Activated CD8-positive, alpha-beta memory T cell treated with anti-CD3 and anti-CD28 coated beads for 24 hours (primary cell): ENCODE data around the gene UBE2Z.
"Not testable (repeated sequence)": the region's sequence is repeated elsewhere in the genome, so short reads cannot be mapped to it uniquely, and the experiment has no call there.

Experiments
- DNase-seq: peaks from one replicate; pipeline ENCODE4 v3.0.0-alpha.2; 2020

UBE2Z gene

DNA sequence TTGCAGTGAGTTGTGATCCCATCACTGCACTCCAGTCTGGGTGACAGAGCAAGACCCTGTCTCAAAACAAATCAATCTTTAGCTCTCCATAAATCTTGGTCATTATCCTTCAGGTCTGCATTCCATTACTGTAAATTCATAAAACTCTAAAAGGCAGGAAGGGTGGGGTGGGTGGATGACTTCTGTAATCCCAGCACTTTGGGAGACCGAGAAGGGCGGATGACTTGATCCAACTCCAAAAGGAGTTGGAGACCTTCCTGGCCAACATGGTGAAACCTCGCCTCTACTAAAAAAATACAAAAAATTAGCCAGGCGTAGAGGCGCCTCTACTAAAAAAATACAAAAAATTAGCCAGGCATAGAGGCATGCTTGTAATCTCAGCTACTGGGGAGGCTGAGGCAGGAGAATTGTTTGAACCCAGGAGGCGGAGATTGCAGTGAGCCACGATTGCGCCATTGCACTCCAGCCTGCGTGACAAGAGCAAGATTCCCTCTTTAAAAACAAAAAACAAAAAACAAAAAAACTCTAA is 2.2 kb upstream of the UBE2Z start:
- DNase-seq = no peak

- DNase-seq = no peak
Observed at GRCh38 chr17:48907713-48908046, 527 bp upstream of the UBE2Z start.

GRCh38 chr17:48908853-48909394 is 717 bp downstream of the UBE2Z start:
- DNase-seq = peak; percentile 96

DNA sequence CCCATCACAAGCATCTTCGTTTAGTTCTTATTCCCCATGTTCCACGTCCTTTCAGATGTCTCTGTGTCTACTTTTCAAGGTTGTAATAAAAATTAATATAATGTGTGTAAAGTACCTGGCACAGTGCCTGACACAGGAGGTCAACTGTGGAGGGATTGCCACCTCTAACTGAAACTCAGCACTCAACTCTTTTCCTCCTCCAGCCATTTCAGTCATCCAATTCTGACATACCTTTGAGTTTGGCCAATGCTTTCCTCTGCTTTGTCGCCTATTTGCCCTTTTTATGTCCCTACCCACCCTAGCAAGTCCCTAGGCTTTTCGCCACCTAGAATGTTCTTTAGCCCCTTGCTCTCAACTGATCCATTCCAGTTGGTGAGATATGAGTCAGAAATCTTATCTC is 1.6 kb downstream of the UBE2Z start:
- no peak for DNase-seq

DNA sequence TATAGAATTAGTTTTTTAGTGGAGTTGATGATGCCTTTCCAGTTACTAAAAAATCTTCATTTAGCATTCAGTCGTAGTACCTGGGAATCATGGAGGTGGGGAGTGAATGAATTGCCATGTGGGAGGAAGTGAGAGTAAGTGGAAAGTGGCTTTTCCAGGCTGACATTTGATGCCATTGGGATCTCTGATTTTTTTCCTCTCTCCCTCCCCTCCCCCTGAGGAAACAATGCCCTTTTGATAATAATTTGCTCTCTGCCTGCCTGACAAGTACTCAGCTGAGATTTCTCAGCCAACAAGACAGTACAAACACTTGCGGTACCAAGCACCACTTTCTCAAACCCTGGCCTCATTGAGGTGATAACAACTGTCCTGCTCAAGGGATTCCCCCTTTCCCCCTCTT is 2.2 kb downstream of the UBE2Z start:
- no peak for DNase-seq

- no peak for DNase-seq
Observed at GRCh38 chr17:48912476-48912875, 4.3 kb downstream of the UBE2Z start.

DNA sequence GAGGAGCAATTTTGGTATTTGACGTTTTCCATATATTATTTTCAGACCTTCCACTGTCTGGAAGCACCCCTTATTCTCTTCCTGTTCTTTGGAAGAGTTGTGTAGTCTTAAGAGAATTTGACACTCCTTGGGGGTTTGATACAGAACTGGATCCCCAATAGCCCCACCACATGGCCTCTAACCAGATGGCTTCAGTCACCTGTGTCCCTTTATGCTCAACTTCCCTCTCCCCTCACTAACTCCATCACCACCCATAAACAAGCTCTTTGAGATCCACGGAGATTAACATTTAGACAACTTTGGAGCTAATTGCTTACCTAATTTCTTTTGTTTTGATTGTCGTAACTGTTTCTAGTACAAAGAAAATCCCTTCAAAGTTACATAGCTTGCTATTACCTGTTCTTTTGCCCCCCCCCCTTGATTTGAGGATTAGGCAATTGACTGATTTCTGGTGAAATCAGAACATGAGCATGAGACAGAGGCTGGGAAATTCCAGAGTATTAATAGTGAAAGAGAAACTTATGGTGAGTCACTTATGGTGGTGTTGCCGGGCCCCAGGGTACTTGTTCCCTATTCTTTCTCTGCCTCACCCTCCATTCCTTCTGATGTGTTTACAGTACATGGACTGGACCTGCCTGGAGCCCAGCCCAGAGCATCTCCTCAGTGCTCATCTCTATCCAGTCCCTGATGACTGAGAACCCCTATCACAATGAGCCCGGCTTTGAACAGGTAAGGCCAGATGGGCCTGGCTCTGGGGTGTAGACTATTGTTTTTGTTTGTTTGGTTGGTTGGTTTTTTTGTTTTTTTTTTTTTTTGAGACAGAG is 7.5 kb downstream of the UBE2Z start:
- DNase-seq = peak; percentile 84

DNA sequence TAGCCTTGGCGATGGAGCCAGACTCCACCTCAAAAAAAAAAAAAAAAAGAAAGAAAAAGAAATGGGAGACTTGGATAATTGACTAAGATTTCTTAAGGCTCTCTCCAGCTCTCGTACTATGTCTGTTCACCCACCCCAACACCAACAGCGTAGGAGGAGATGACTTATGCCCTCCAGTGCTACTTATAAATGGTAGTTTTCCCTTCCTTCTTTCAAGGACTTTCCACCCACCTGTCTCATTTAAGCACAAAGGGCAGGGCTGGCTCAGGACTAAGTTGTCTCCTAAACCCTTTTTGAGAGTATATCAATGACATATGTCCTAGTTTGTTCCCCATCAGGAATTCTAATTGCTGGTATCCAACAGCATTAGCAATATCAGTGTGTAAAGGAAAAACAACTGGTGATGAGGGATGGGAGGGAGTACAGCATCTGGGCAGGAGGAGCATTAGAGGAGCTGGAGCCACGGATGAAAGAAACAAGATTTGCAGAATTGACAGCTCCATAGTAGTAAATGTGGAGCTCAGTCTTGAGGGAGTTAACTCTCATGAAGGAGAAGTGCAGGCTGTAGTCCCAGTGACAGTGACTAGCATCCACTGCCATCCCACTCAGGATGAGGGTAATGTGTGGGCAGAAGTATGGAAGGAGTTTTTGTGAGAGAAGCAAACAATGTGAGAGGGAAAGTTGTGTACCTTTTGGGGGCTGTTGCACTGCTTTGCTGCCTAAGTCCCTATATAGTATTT is 17.2 kb downstream of the UBE2Z start:
- no peak for DNase-seq

DNA sequence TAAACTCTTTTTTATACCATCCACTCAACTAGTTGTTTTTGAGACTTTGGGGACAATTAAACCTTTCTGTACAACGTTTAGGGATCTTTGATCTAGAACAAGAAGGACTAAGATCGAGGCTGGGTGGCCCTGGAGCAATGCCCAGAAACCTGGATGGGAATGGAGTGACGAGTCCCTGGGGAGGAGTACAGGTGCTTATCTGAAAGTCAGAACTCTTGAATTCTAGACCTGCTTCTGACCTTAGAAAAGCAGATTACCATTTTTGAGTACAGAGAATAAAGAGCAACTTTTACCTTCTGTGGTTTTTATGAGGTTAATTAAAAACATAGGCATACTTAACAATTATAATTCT is 17.8 kb downstream of the UBE2Z start:
- DNase-seq = no peak

- no peak for DNase-seq
Observed at GRCh38 chr17:48927978-48928745, 20.0 kb downstream of the UBE2Z start.

- DNase-seq = no peak
Observed at GRCh38 chr17:48928876-48929811, 20.9 kb downstream of the UBE2Z start.

- no peak for DNase-seq
Observed at GRCh38 chr17:48929812-48930165, 21.6 kb downstream of the UBE2Z start.

GRCh38 chr17:48930435-48930873 is 22.2 kb downstream of the UBE2Z start:
- no peak for DNase-seq

GRCh38 chr17:48933035-48933434 is 24.8 kb downstream of the UBE2Z start:
- DNase-seq = no peak

DNA sequence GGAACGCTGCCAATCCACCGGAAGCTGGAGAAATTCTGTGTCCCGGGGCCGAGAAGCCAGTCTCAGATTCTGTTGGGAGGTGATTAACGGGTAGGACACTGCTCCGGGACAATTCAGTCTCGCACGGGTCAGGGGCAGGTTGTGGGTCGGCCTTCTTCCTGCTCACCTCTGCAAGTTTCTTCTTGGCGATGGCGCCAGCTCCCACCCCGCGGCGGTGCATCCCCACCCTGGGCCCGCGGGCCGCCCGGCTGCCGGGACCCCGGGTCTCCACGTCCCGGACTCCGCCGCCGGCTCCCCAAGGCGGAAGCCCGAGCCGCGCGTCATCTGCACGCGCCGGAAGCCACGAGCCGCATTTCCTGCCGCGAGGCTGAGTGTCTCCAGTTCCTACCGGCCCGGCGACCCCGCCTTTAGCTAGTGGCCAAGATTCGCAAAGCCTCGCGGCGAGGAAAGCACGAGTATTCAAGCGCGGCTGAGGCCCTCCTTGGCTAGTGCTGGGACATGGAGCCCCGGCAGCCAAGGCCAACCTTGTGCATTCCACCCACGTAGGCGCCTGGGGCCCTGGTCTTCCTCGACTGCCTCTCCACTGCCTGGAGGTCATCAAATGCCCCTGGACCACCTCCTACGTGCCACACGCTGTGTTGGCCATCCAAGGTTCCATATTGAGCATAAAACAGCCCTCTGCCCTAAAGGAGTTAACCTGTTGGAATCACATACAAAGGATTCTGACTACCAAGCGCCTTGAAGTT is 36.5 kb downstream of the UBE2Z start, which contains the start of gene SNF8:
Gene SNF8 (minus strand): TSS at position 328 of the 746 bp plus-strand sequence. CDS start 108 bp downstream, at position 220.
- peak; percentile 98 for DNase-seq

DNA sequence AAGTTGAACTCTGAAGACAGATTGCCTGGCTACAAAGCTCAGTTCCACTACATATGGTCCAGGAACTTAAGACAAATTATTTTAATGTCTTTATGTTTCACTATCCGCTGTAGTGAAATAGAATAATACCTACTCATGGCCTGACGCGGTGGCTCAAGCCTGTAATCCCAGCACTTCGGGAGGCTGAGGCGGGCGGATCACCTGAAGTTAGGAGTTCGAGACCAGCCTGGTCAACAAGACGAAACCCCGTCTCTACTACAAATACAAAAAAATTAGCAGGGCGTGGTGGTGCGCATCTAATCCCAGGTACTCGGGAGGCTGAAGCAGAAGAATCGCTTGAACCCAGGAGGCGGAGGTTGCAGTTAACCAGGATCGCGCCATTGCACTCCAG is 37.0 kb downstream of the UBE2Z start:
- DNase-seq = not testable (repeated sequence)

- no peak for DNase-seq
Observed at GRCh38 chr17:48951572-48951971, 43.4 kb downstream of the UBE2Z start.

GRCh38 chr17:48952904-48953303 is 44.7 kb downstream of the UBE2Z start:
- DNase-seq = no peak

GRCh38 chr17:48954300-48954755 is 46.1 kb downstream of the UBE2Z start:
- DNase-seq = no peak

DNA sequence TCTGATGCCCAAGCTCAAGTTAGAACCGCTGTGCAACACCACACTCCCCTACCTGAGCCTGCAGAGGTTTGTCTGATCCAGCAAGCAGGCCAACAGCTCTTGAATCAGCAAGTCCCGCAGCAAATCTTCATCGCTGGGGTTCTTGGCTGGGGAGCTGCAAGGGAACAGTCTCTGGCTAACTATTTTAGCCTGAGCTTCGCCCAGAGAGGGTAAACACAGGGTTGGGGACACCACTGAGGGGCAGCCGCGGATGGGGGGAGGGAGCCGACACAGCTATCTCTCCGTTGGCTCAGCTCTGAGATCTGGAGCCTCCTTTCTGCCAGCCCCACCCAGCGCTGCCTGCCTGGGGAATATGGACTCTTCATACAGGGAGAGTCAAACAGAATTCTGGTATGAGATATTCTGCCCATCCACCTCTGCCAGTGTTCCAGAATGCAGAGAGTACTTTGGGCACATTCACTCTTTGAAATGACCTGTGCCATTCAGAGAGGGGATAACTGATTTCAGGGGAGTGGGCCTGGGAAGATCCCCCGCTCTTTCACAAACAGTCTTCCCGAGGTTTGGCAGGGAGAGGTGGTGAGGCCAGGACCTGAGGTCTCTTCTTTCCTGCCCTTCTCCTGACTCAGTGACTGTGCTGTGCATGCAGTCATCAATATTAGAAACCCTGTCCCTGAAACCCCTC is 52.8 kb downstream of the UBE2Z start:
- DNase-seq = no peak
